Motor neuron (in vitro differentiated cells): Measurements from ENCODE around the gene CNTN3. TPM values are rescaled to one million over a fixed set of nuclear protein-coding genes. Genes with fewer than 3 reads are reported as not detected.

Experiments
- ATAC-seq, 8 experiments: fragments of 200-7000 bp; cut with Tn5 transposase; replicated peaks in 6 of 8; 2 replicates each; pipeline ENCODE4 v1.8.0; 2021; ENCODE audit warnings: mild to moderate bottlenecking in 8 of 8, moderate library complexity in 8 of 8
- H3K27ac ChIP-seq, 2 donors: fragments of 250-450 bp; sonication (Bioruptor Pico); 2 replicates each; pipeline ENCODE4 v1.9.0; 2021; ENCODE audit warnings: antibody characterized with exemption in 2 of 2, mild to moderate bottlenecking in 2 of 2, moderate library complexity in 1 of 2
- H3K4me1 ChIP-seq, 2 donors: fragments of 250-450 bp; sonication (Bioruptor Pico); replicated peaks in 1 of 2; 2 replicates each; pipeline ENCODE4 v1.6.1; 2021; ENCODE audit warnings: antibody characterized with exemption in 2 of 2, mild to moderate bottlenecking in 2 of 2, moderate library complexity in 1 of 2
- H3K4me3 ChIP-seq, 5 donors: fragments of 250-450 bp; sonication (Bioruptor Pico); 2 replicates each; pipeline ENCODE4 v1.9.0; 2021; ENCODE audit warnings: antibody characterized with exemption in 5 of 5, mild to moderate bottlenecking in 5 of 5, moderate library complexity in 4 of 5
- WGBS, 10 experiments: fragments of 450-650 bp; shearing (Covaris generic); methylation state at CpG; one replicate each; pipeline ENCODE4 v1.0.0; 2022; 5-methylcytosine and 5-hydroxymethylcytosine counted together
- in situ Hi-C, 9 experiments: fragments of 400-800 bp; cut with MboI; loops; one replicate each; pipeline ENCODE4 v1.15.0; 2021; ENCODE audit warnings: low sequenced_read_pairs in 9 of 9, low pct_unique_long_range_greater_than_20kb in 2 of 9; ENCODE audit not compliant: unreplicated experiment in 9 of 9
- total RNA-seq, 8 experiments: library from RNA; unstranded; fragments of 300-600 nt; gene quantifications; 2 replicates each; pipeline versions ENCODE4 v1.2.3 to v1.2.4, GENCODE V29; 2022

The CNTN3 gene
- total RNA-seq, 8 experiments from 2014 or later, result 0.63 to 16.4 (median 2.3) TPM

GRCh38 chr3:74631351-74632140 lies 17.1 kb upstream of the CNTN3 start:
- 17 to 100% (median 91%) methylated on average over 1 to 3 of the region's 3 CpGs; no CpG with 5 or more reads in 2 of the 10 experiments for WGBS, 10 experiments
- in situ Hi-C loops, result loop anchor here in 1 of 9 experiments (25.0 kb wide), 1 partner anchor 769 kb away; no protein-coding TSS in a partner anchor
- no peak for ATAC-seq
- Histone ChIP-seq H3K4me3 (no peak overlapping the region), H3K4me1 (no peaks in the 10 kb centered on the region), H3K27ac (no peak overlapping the region)

GRCh38 chr3:74630602-74631001 lies 16.1 kb upstream of the CNTN3 start:
- ATAC-seq, result peak in 1 of 8 experiments; percentile 28
- no peak overlapping the region for H3K4me3 ChIP-seq
- in situ Hi-C loops, result loop anchor here in 1 of 9 experiments (25.0 kb wide), 1 partner anchor 768 kb away; no protein-coding TSS in a partner anchor
- no peaks in the 10 kb centered on the region for H3K4me1 ChIP-seq
- WGBS, 10 experiments, result 0 to 100% (median 54%) methylated on average over 1 to 4 of the region's 4 CpGs; no CpG with 5 or more reads in 1 of the 10 experiments
- H3K27ac ChIP-seq, result no peak overlapping the region

GRCh38 chr3:74626011-74626410 lies 11.6 kb upstream of the CNTN3 start:
- 44 to 100% (median 64%) methylated on average over 1 to 2 of the region's 2 CpGs for WGBS, 10 experiments
- Histone ChIP-seq H3K27ac (no peak overlapping the region), H3K4me1 (no peaks in the 10 kb centered on the region), H3K4me3 (no peak overlapping the region)
- in situ Hi-C loops, result loop anchor here in 1 of 9 experiments (25.0 kb wide), 1 partner anchor 764 kb away; no protein-coding TSS in a partner anchor
- no peak for ATAC-seq

GRCh38 chr3:74624301-74624700 lies 9.8 kb upstream of the CNTN3 start:
- Histone ChIP-seq H3K4me3 (no peak overlapping the region), H3K27ac (no peak overlapping the region), H3K4me1 (no peaks in the 10 kb centered on the region)
- 13 to 94% (median 53%) methylated on average over 2 to 3 of the region's 3 CpGs; no CpG with 5 or more reads in 1 of the 10 experiments for WGBS, 10 experiments
- in situ Hi-C loops, result no loop called here
- no peak for ATAC-seq

GRCh38 chr3:74623261-74623836 lies 8.9 kb upstream of the CNTN3 start:
- H3K4me3 ChIP-seq, result no peak overlapping the region
- no peaks in the 10 kb centered on the region for H3K4me1 ChIP-seq
- in situ Hi-C loops, result no loop called here
- no peak for ATAC-seq
- H3K27ac ChIP-seq, result no peak overlapping the region

- Histone ChIP-seq H3K27ac (no peak overlapping the region), H3K4me3 (no peak overlapping the region), H3K4me1 (no peaks in the 10 kb centered on the region)
- in situ Hi-C loops, result no loop called here
- no peak for ATAC-seq
- 20 to 100% (median 41%) methylated on average over 1 of the region's 1 CpG; no CpG with 5 or more reads in 2 of the 10 experiments for WGBS, 10 experiments
Observed at GRCh38 chr3:74621581-74621980, 7.1 kb upstream of the CNTN3 start.

- H3K27ac ChIP-seq, result no peak overlapping the region
- H3K4me3 ChIP-seq, result no peak overlapping the region
- H3K4me1 ChIP-seq, result peaks cover 0 to 4% of the 10 kb centered on the region in 2 donors
- 14 to 100% (median 80%) methylated on average over 1 to 3 of the region's 3 CpGs; no CpG with 5 or more reads in 1 of the 10 experiments for WGBS, 10 experiments
- no peak for ATAC-seq
- in situ Hi-C loops, result no loop called here
Observed at GRCh38 chr3:74617776-74618175, 3.3 kb upstream of the CNTN3 start.

- peak in 1 of 8 experiments; percentile 17 for ATAC-seq
- H3K27ac ChIP-seq, result no peak overlapping the region
- H3K4me1 ChIP-seq, result peaks cover 0 to 4% of the 10 kb centered on the region in 2 donors
- in situ Hi-C loops, result no loop called here
- peak overlapping the region; percentile 41 to 79 (median 45) for H3K4me3 ChIP-seq
- WGBS, 10 experiments, result 0 to 80% (median 12%) methylated on average over 1 to 15 of the region's 16 CpGs
Observed at GRCh38 chr3:74613521-74614106, 845 bp downstream of the CNTN3 start.

- WGBS, 10 experiments, result 0 to 78% (median 25%) methylated on average over 1 to 2 of the region's 2 CpGs; no CpG with 5 or more reads in 1 of the 10 experiments
Observed at GRCh38 chr3:74613060-74613459, 1.4 kb downstream of the CNTN3 start.

GRCh38 chr3:74611206-74611605 lies 3.3 kb downstream of the CNTN3 start:
- ATAC-seq, result no peak
- no peak overlapping the region for H3K4me3 ChIP-seq

More at GRCh38 chr3:74613060-74613459, 1.4 kb downstream of the CNTN3 start:
- in situ Hi-C loops, result no loop called here
- Histone ChIP-seq H3K4me3 (peak overlapping the region; percentile 41 to 79 (median 45)), H3K4me1 (peaks cover 0 to 4% of the 10 kb centered on the region in 2 donors), H3K27ac (no peak overlapping the region)
- peak in 3 of 8 experiments; percentile 3 to 38 (median 25) for ATAC-seq

GRCh38 chr3:74607803-74608202 lies 6.7 kb downstream of the CNTN3 start:
- in situ Hi-C loops, result no loop called here
- whole genome bisulfite sequencing, 10 experiments, result 50 to 100% (median 87%) methylated on average over 1 to 2 of the region's 2 CpGs; no CpG with 5 or more reads in 2 of the 10 experiments
- H3K4me3 ChIP-seq, result no peak overlapping the region
- ATAC-seq, result no peak
- H3K4me1 ChIP-seq, result no peaks in the 10 kb centered on the region
- no peak overlapping the region for H3K27ac ChIP-seq

More at GRCh38 chr3:74611206-74611605, 3.3 kb downstream of the CNTN3 start:
- H3K27ac ChIP-seq, result no peak overlapping the region
- in situ Hi-C loops, result no loop called here
- H3K4me1 ChIP-seq, result peaks cover 0 to 4% of the 10 kb centered on the region in 2 donors
- 11 to 80% (median 57%) methylated on average over 1 of the region's 1 CpG; no CpG with 5 or more reads in 4 of the 10 experiments for WGBS, 10 experiments

GRCh38 chr3:74606996-74607395 lies 7.5 kb downstream of the CNTN3 start:
- WGBS, 10 experiments, result 8 to 94% (median 76%) methylated on average over 2 to 7 of the region's 7 CpGs; no CpG with 5 or more reads in 1 of the 10 experiments
- H3K4me1 ChIP-seq, result no peaks in the 10 kb centered on the region
- H3K4me3 ChIP-seq, result no peak overlapping the region
- in situ Hi-C loops, result no loop called here
- ATAC-seq, result peak in 2 of 8 experiments; percentile 38 to 69
- no peak overlapping the region for H3K27ac ChIP-seq

GRCh38 chr3:74605437-74605836 lies 9.0 kb downstream of the CNTN3 start:
- no peak overlapping the region for H3K27ac ChIP-seq
- H3K4me1 ChIP-seq, result no peaks in the 10 kb centered on the region
- 79 to 100% (median 91%) methylated on average over 1 to 3 of the region's 3 CpGs; no CpG with 5 or more reads in 2 of the 10 experiments for WGBS, 10 experiments
- no peak for ATAC-seq
- in situ Hi-C loops, result no loop called here
- no peak overlapping the region for H3K4me3 ChIP-seq
